ENCODE results near the gene RBM24. TPM values are rescaled to one million over a fixed set of nuclear protein-coding genes. Genes with fewer than 3 reads are reported as not detected.
A peak's percentile ranks its signal among the peaks of the same experiment; 100 is the strongest.

RBM24 gene
- total and polyA plus RNA-seq, 2 of the 13 experiments (the other 11 are each of a cell fraction or from before 2014, with no cell fraction given) = 1.5 to 14.2 TPM

DNA sequence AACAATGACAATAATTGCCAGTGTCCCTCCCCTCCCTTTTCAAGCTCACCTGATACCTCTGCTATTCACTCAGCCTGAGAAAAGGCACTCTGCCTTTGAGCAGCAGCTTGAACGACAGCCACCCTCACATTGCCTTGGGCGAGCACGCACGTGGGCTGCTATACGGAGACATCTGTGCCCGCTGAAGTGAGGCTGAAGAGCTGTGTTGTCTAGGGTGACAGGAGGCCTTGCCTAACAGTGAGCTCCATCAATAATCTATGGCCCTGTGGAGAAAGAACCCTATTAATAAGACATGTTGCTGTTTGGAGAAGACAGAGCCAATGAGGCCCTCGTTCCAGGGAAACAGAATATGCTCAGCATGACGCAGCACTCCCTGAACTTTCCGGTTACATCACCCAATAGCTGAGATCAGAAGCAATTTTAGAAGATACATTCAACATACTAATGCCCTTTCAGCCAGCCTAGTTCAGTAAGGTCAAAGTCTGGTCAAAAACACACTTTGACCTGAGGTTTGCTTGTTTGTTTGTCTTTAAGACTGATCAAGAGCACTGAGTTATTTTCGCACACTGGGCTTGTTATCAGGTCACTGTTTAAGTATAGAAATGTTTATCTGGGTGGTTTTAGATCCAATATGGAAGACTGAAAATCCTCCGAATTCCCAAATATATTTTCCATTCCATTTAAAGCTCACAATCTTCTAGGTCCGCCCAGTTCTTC lies 30.6 kb downstream of the RBM24 start (continued):
- TF ChIP-seq, protein P1, sequence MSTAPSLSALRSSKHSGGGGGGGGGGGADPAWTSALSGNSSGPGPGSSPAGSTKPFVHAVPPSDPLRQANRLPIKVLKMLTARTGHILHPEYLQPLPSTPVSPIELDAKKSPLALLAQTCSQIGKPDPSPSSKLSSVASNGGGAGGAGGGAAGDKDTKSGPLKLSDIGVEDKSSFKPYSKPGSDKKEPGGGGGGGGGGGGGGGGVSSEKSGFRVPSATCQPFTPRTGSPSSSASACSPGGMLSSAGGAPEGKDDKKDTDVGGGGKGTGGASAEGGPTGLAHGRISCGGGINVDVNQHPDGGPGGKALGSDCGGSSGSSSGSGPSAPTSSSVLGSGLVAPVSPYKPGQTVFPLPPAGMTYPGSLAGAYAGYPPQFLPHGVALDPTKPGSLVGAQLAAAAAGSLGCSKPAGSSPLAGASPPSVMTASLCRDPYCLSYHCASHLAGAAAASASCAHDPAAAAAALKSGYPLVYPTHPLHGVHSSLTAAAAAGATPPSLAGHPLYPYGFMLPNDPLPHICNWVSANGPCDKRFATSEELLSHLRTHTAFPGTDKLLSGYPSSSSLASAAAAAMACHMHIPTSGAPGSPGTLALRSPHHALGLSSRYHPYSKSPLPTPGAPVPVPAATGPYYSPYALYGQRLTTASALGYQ (CRISPR knock-in tag; IDR thresholded peaks at IDR 0.05) = peak; percentile 83; the same call in 1 of the 2 replicates
- peak; percentile 74 for TF ChIP-seq ATF1 (CRISPR knock-in tag; IDR thresholded peaks at IDR 0.05)
- peak; percentile 98 for TF ChIP-seq MED1 (CRISPR knock-in tag; IDR thresholded peaks at IDR 0.05)
- TF ChIP-seq FOXC1 (CRISPR knock-in tag; IDR thresholded peaks at IDR 0.05; ENCODE audit: borderline replicate concordance) = peak; percentile 89
- TF ChIP-seq, protein P2, sequence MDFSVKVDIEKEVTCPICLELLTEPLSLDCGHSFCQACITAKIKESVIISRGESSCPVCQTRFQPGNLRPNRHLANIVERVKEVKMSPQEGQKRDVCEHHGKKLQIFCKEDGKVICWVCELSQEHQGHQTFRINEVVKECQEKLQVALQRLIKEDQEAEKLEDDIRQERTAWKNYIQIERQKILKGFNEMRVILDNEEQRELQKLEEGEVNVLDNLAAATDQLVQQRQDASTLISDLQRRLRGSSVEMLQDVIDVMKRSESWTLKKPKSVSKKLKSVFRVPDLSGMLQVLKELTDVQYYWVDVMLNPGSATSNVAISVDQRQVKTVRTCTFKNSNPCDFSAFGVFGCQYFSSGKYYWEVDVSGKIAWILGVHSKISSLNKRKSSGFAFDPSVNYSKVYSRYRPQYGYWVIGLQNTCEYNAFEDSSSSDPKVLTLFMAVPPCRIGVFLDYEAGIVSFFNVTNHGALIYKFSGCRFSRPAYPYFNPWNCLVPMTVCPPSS (IDR thresholded peaks at IDR 0.05) = no peak
- TF ChIP-seq ATF7 (IDR thresholded peaks at IDR 0.05) = peak; percentile 88
- peak; percentile 92 for TF ChIP-seq ATF7 (CRISPR knock-in tag; IDR thresholded peaks at IDR 0.05)
- TF ChIP-seq GTF3A (CRISPR knock-in tag; conservative IDR thresholded peaks at IDR 0.05) = no peak
- no peak for TF ChIP-seq HNRNPK (IDR thresholded peaks at IDR 0.05; ENCODE audit: low read depth, low read length, poor library complexity, severe bottlenecking)
- peak; percentile 96 for TF ChIP-seq DNMT3B (CRISPR knock-in tag; conservative IDR thresholded peaks at IDR 0.05)
- no peak; the same call in 1 of the 2 replicates for TF ChIP-seq ZNF768 (CRISPR knock-in tag; IDR thresholded peaks at IDR 0.05)
- TF ChIP-seq CBX1 (IDR thresholded peaks at IDR 0.05; ENCODE audit: low read depth) = no peak
- TF ChIP-seq TAF1 (CRISPR knock-in tag; IDR thresholded peaks at IDR 0.05) = peak; percentile 70; the same call in 1 of the 2 replicates
- peak; percentile 74 for TF ChIP-seq ZSCAN29 (CRISPR knock-in tag; conservative IDR thresholded peaks at IDR 0.05)
- TF ChIP-seq, protein P3, sequence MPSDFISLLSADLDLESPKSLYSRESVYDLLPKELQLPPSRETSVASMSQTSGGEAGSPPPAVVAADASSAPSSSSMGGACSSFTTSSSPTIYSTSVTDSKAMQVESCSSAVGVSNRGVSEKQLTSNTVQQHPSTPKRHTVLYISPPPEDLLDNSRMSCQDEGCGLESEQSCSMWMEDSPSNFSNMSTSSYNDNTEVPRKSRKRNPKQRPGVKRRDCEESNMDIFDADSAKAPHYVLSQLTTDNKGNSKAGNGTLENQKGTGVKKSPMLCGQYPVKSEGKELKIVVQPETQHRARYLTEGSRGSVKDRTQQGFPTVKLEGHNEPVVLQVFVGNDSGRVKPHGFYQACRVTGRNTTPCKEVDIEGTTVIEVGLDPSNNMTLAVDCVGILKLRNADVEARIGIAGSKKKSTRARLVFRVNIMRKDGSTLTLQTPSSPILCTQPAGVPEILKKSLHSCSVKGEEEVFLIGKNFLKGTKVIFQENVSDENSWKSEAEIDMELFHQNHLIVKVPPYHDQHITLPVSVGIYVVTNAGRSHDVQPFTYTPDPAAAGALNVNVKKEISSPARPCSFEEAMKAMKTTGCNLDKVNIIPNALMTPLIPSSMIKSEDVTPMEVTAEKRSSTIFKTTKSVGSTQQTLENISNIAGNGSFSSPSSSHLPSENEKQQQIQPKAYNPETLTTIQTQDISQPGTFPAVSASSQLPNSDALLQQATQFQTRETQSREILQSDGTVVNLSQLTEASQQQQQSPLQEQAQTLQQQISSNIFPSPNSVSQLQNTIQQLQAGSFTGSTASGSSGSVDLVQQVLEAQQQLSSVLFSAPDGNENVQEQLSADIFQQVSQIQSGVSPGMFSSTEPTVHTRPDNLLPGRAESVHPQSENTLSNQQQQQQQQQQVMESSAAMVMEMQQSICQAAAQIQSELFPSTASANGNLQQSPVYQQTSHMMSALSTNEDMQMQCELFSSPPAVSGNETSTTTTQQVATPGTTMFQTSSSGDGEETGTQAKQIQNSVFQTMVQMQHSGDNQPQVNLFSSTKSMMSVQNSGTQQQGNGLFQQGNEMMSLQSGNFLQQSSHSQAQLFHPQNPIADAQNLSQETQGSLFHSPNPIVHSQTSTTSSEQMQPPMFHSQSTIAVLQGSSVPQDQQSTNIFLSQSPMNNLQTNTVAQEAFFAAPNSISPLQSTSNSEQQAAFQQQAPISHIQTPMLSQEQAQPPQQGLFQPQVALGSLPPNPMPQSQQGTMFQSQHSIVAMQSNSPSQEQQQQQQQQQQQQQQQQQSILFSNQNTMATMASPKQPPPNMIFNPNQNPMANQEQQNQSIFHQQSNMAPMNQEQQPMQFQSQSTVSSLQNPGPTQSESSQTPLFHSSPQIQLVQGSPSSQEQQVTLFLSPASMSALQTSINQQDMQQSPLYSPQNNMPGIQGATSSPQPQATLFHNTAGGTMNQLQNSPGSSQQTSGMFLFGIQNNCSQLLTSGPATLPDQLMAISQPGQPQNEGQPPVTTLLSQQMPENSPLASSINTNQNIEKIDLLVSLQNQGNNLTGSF (CRISPR knock-in tag; IDR thresholded peaks at IDR 0.05) = no peak; the same call in 1 of the 2 replicates
- TF ChIP-seq ZBTB7A (CRISPR knock-in tag; IDR thresholded peaks at IDR 0.05) = 0 out of 2 replicates have a peak, but pooled peaks have one; percentile 58
- no peak for TF ChIP-seq ZNF329 (CRISPR knock-in tag; IDR thresholded peaks at IDR 0.05; ENCODE audit: low read depth)
- no peak for TF ChIP-seq TCF7L2 (IDR thresholded peaks at IDR 0.05; ENCODE audit: low read depth, low read length)
- no peak for TF ChIP-seq ZNF256 (CRISPR knock-in tag; conservative IDR thresholded peaks at IDR 0.05)
- peak; percentile 96 for TF ChIP-seq JUN (CRISPR knock-in tag; IDR thresholded peaks at IDR 0.05)
- TF ChIP-seq ZNF558 (CRISPR knock-in tag; IDR thresholded peaks at IDR 0.05; ENCODE audit: borderline replicate concordance) = peak; percentile 60; the same call in 1 of the 2 replicates
- TF ChIP-seq THAP11 (CRISPR knock-in tag; IDR thresholded peaks at IDR 0.05) = peak; percentile 83
- peak; percentile 47; the same call in 1 of the 2 replicates for TF ChIP-seq HOXD1 (CRISPR knock-in tag; IDR thresholded peaks at IDR 0.05)
- TF ChIP-seq ZSCAN22 (CRISPR knock-in tag; IDR thresholded peaks at IDR 0.05) = no peak

Data from HepG2 (cell line).